Endothelial cell of hepatic sinusoid (primary cell): Measurements from ENCODE around the gene SFXN5.

Experiments
- in situ Hi-C: cut with HindIII; loops from 2 replicates; pipeline ENCODE4 v1.10.0; 2017; ENCODE audit warnings: low sequenced_read_pairs

Gene SFXN5

GRCh38 chr2:73063472-73063871, 8.0 kb downstream of the SFXN5 start:
- in situ Hi-C loops: no loop called here

GRCh38 chr2:73059106-73059505, 12.4 kb downstream of the SFXN5 start:
- in situ Hi-C loops: no loop called here

- in situ Hi-C loops: no loop called here
Observed at GRCh38 chr2:73054980-73055379, 16.5 kb downstream of the SFXN5 start.

GRCh38 chr2:73053316-73054114, 18.0 kb downstream of the SFXN5 start:
- in situ Hi-C loops: no loop called here

GRCh38 chr2:73050121-73050545, 21.4 kb downstream of the SFXN5 start:
- in situ Hi-C loops: no loop called here

- in situ Hi-C loops: no loop called here
Observed at GRCh38 chr2:73043929-73044832, 27.3 kb downstream of the SFXN5 start.

- in situ Hi-C loops: no loop called here
Observed at GRCh38 chr2:73043276-73043675, 28.2 kb downstream of the SFXN5 start.

- in situ Hi-C loops: no loop called here
Observed at GRCh38 chr2:73037947-73038585, 33.4 kb downstream of the SFXN5 start.

- in situ Hi-C loops: no loop called here
Observed at GRCh38 chr2:73036766-73037165, 34.7 kb downstream of the SFXN5 start.

GRCh38 chr2:73035899-73036711, 35.4 kb downstream of the SFXN5 start:
- in situ Hi-C loops: no loop called here

GRCh38 chr2:73034661-73035375, 36.7 kb downstream of the SFXN5 start:
- in situ Hi-C loops: no loop called here

- in situ Hi-C loops: no loop called here
Observed at GRCh38 chr2:73033766-73034381, 37.6 kb downstream of the SFXN5 start.

GRCh38 chr2:73033142-73033765, 38.3 kb downstream of the SFXN5 start:
- in situ Hi-C loops: no loop called here

- in situ Hi-C loops: no loop called here
Observed at GRCh38 chr2:73032702-73033097, 38.8 kb downstream of the SFXN5 start.

- in situ Hi-C loops: no loop called here
Observed at GRCh38 chr2:73031725-73032701, 39.5 kb downstream of the SFXN5 start.

GRCh38 chr2:73031095-73031678, 40.3 kb downstream of the SFXN5 start:
- in situ Hi-C loops: no loop called here

GRCh38 chr2:73028841-73029240, 42.7 kb downstream of the SFXN5 start:
- in situ Hi-C loops: no loop called here
